ENCODE results near the gene UBE2L5. TPM values are rescaled to one million over a fixed set of nuclear protein-coding genes. Genes with fewer than 3 reads are reported as not detected.

Gene UBE2L5
- total and polyA plus RNA-seq, 2 experiments from 2014 or later = not detected

- H2AFZ ChIP-seq = peak overlapping the region; percentile 10; the same call in 1 of the 2 replicates
- peaks cover 43% of the 10 kb centered on the region for H3F3A ChIP-seq (ENCODE audit: insufficient read depth)
- H3K27me3 ChIP-seq (replicated peaks; ENCODE audit: insufficient read depth) = no peaks in the 10 kb centered on the region
- peak overlapping the region; percentile 83 for H3K4me3 ChIP-seq
- peaks cover 35% of the 10 kb centered on the region for H3K4me1 ChIP-seq (ENCODE audit: insufficient read depth)
- DNase-seq = peak; percentile 79
- H3K79me2 ChIP-seq (ENCODE audit: insufficient read depth) = peaks cover 30% of the 10 kb centered on the region
- H3K4me2 ChIP-seq (ENCODE audit: unreplicated experiment) = peak overlapping the region; percentile 91
- no peaks in the 10 kb centered on the region for H3K9me2 ChIP-seq (ENCODE audit: insufficient read depth)
- in situ Hi-C loops (cut with MboI) = no loop called here
- TF ChIP-seq EZH2 (IDR thresholded peaks at IDR 0.05; ENCODE audit: insufficient read depth, poor library complexity, severe bottlenecking) (no peak), EZH2phosphoT487 (IDR thresholded peaks at IDR 0.05; ENCODE audit: insufficient read depth, low read depth) (no peak)
- WGBS, 2 experiments (ENCODE audit: low coverage in 1 of 2, low lambda C conversion rate in 2 of 2, missing lambda C conversion rate in 2 of 2) = 1 to 3% methylated on average over 26 to 27 of the region's 32 CpGs
- H3K36me3 ChIP-seq (ENCODE audit: low read depth) = peaks cover 32% of the 10 kb centered on the region
- peak overlapping the region; percentile 90 for H3K9ac ChIP-seq
- peak overlapping the region; percentile 93 for H3K27ac ChIP-seq
- H4K20me1 ChIP-seq (ENCODE audit: insufficient read depth) = no peaks in the 10 kb centered on the region
- H3K9me3 ChIP-seq (ENCODE audit: low read depth) = no peaks in the 10 kb centered on the region
Measured at GRCh38 chr13:30463787-30464495, 41.6 kb downstream of the UBE2L5 start.

GRCh38 chr13:30464496-30465342 lies 42.4 kb downstream of the UBE2L5 start:
- H3K4me3 ChIP-seq = peak overlapping the region; percentile 83
- H3F3A ChIP-seq (ENCODE audit: insufficient read depth) = peaks cover 36% of the 10 kb centered on the region
- peaks cover 30% of the 10 kb centered on the region for H3K79me2 ChIP-seq (ENCODE audit: insufficient read depth)
- peak overlapping the region; percentile 93 for H3K27ac ChIP-seq
- peak overlapping the region; percentile 91 for H3K4me2 ChIP-seq (ENCODE audit: unreplicated experiment)
- H3K9me2 ChIP-seq (ENCODE audit: insufficient read depth) = no peaks in the 10 kb centered on the region
- peak overlapping the region; percentile 10; the same call in 1 of the 2 replicates for H2AFZ ChIP-seq
- H4K20me1 ChIP-seq (ENCODE audit: insufficient read depth) = no peaks in the 10 kb centered on the region
- in situ Hi-C loops (cut with MboI) = no loop called here
- 0% methylated on average over 8 to 18 of the region's 136 CpGs for WGBS, 2 experiments (ENCODE audit: low coverage in 1 of 2, low lambda C conversion rate in 2 of 2, missing lambda C conversion rate in 2 of 2)
- TF ChIP-seq EZH2phosphoT487 (IDR thresholded peaks at IDR 0.05; ENCODE audit: insufficient read depth, low read depth) = no peak
- TF ChIP-seq EZH2 (IDR thresholded peaks at IDR 0.05; ENCODE audit: insufficient read depth, poor library complexity, severe bottlenecking) = no peak
- peak overlapping the region; percentile 90 for H3K9ac ChIP-seq
- H3K4me1 ChIP-seq (ENCODE audit: insufficient read depth) = peaks cover 35% of the 10 kb centered on the region
- no peaks in the 10 kb centered on the region for H3K9me3 ChIP-seq (ENCODE audit: low read depth)
- peaks cover 24% of the 10 kb centered on the region for H3K36me3 ChIP-seq (ENCODE audit: low read depth)
- H3K27me3 ChIP-seq (replicated peaks; ENCODE audit: insufficient read depth) = no peaks in the 10 kb centered on the region
- peak; percentile 91 for DNase-seq

- Histone ChIP-seq H3K4me1 (ENCODE audit: insufficient read depth) (peaks cover 35% of the 10 kb centered on the region), H3F3A (ENCODE audit: insufficient read depth) (peaks cover 33% of the 10 kb centered on the region), H3K4me2 (ENCODE audit: unreplicated experiment) (peak overlapping the region; percentile 64), H3K36me3 (ENCODE audit: low read depth) (peaks cover 21% of the 10 kb centered on the region), H3K27ac (peak overlapping the region; percentile 96), H3K4me3 (peak overlapping the region; percentile 84), H2AFZ (peak overlapping the region; percentile 43; the same call in 1 of the 2 replicates), H3K9me3 (ENCODE audit: low read depth) (no peaks in the 10 kb centered on the region), H3K9ac (peak overlapping the region; percentile 98), H4K20me1 (ENCODE audit: insufficient read depth) (no peaks in the 10 kb centered on the region), H3K79me2 (ENCODE audit: insufficient read depth) (peaks cover 30% of the 10 kb centered on the region), H3K27me3 (replicated peaks; ENCODE audit: insufficient read depth) (no peaks in the 10 kb centered on the region), H3K9me2 (ENCODE audit: insufficient read depth) (no peaks in the 10 kb centered on the region)
- DNase-seq = no peak
- 0% methylated on average over 1 to 41 of the region's 41 CpGs for WGBS, 2 experiments (ENCODE audit: low coverage in 1 of 2, low lambda C conversion rate in 2 of 2, missing lambda C conversion rate in 2 of 2)
- in situ Hi-C loops (cut with MboI) = no loop called here
- TF ChIP-seq EZH2phosphoT487 (IDR thresholded peaks at IDR 0.05; ENCODE audit: insufficient read depth, low read depth) (no peak), EZH2 (IDR thresholded peaks at IDR 0.05; ENCODE audit: insufficient read depth, poor library complexity, severe bottlenecking) (no peak)
Measured at GRCh38 chr13:30465343-30465592, 43.0 kb downstream of the UBE2L5 start.

GRCh38 chr13:30465593-30466357 lies 43.5 kb downstream of the UBE2L5 start, which contains the start of gene HMGB1:
Gene HMGB1, minus strand, starts transcription at chr13:30465936. Its CDS starts 2,256 bp downstream, at chr13:30463680.
- Histone ChIP-seq H3K36me3 (ENCODE audit: low read depth) (peaks cover 21% of the 10 kb centered on the region), H3K4me3 (peak within 1 kb of the TSS; percentile 84), H2AFZ (peak within 1 kb of the TSS; percentile 63), H3K27me3 (replicated peaks; ENCODE audit: insufficient read depth) (no peaks in the 10 kb centered on the region), H3K4me1 (ENCODE audit: insufficient read depth) (peaks cover 35% of the 10 kb centered on the region), H3K9ac (peak within 1 kb of the TSS; percentile 98), H4K20me1 (ENCODE audit: insufficient read depth) (no peaks in the 10 kb centered on the region), H3F3A (ENCODE audit: insufficient read depth) (peaks cover 33% of the 10 kb centered on the region), H3K27ac (peak within 1 kb of the TSS; percentile 96), H3K9me2 (ENCODE audit: insufficient read depth) (no peaks in the 10 kb centered on the region), H3K9me3 (ENCODE audit: low read depth) (no peaks in the 10 kb centered on the region), H3K79me2 (ENCODE audit: insufficient read depth) (peaks cover 30% of the 10 kb centered on the region), H3K4me2 (ENCODE audit: unreplicated experiment) (peak within 1 kb of the TSS; percentile 64)
- peak; percentile 100 for DNase-seq
- 0 to 1% methylated on average over 34 to 45 of the region's 57 CpGs for WGBS, 2 experiments (ENCODE audit: low coverage in 1 of 2, low lambda C conversion rate in 2 of 2, missing lambda C conversion rate in 2 of 2)
- in situ Hi-C loops (cut with MboI) = no loop called here
- TF ChIP-seq EZH2 (IDR thresholded peaks at IDR 0.05; ENCODE audit: insufficient read depth, poor library complexity, severe bottlenecking) = no peak
- no peak for TF ChIP-seq EZH2phosphoT487 (IDR thresholded peaks at IDR 0.05; ENCODE audit: insufficient read depth, low read depth)
